C1 segment of cervical spinal cord (tissue), 14 donors: ENCODE data around the gene KDM3B.
A peak's percentile ranks its signal among the peaks of the same experiment; 100 is the strongest.
"Not testable (repeated sequence)": the region's sequence is repeated elsewhere in the genome, so short reads cannot be mapped to it uniquely, and the experiment has no call there.

ENCODE experiments used
- DNase-seq, 14 donors: peaks; one replicate each; lab custom pipeline; 2025; lab: John Stamatoyannopoulos, UW

KDM3B gene, protein sequence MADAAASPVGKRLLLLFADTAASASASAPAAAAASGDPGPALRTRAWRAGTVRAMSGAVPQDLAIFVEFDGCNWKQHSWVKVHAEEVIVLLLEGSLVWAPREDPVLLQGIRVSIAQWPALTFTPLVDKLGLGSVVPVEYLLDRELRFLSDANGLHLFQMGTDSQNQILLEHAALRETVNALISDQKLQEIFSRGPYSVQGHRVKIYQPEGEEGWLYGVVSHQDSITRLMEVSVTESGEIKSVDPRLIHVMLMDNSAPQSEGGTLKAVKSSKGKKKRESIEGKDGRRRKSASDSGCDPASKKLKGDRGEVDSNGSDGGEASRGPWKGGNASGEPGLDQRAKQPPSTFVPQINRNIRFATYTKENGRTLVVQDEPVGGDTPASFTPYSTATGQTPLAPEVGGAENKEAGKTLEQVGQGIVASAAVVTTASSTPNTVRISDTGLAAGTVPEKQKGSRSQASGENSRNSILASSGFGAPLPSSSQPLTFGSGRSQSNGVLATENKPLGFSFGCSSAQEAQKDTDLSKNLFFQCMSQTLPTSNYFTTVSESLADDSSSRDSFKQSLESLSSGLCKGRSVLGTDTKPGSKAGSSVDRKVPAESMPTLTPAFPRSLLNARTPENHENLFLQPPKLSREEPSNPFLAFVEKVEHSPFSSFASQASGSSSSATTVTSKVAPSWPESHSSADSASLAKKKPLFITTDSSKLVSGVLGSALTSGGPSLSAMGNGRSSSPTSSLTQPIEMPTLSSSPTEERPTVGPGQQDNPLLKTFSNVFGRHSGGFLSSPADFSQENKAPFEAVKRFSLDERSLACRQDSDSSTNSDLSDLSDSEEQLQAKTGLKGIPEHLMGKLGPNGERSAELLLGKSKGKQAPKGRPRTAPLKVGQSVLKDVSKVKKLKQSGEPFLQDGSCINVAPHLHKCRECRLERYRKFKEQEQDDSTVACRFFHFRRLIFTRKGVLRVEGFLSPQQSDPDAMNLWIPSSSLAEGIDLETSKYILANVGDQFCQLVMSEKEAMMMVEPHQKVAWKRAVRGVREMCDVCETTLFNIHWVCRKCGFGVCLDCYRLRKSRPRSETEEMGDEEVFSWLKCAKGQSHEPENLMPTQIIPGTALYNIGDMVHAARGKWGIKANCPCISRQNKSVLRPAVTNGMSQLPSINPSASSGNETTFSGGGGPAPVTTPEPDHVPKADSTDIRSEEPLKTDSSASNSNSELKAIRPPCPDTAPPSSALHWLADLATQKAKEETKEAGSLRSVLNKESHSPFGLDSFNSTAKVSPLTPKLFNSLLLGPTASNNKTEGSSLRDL (N-terminal part only)

GRCh38 chr5:138352071-138352721 lies at the start of gene KDM3B:
Gene KDM3B, plus strand, starts transcription at chr5:138352685. Its CDS starts 111 bp downstream, at chr5:138352796.
- DNase-seq: peak in 9 of 14 donors; percentile 46 to 88 (median 62)

DNA sequence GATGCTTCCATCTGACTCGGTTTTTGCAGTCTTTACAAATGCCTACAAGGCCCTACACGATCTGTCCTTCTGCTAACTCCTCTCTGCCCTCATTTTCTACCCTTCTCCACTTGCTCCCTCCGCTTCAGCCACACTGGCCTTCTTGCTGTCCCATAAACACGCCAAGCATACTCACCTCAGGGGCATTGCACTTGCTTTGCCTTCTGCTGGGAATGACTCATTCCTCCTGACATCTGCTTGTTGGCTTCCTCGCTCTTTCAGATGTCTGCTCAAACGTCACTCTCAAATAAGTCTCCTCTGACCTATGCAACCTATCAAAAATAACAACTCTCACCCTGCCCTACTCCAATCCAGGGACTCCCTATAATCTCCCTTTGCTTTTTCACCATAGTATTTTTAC lies 49.1 kb upstream of the KDM3B start:
- peak in 1 of 14 donors; percentile 53 for DNase-seq

DNA sequence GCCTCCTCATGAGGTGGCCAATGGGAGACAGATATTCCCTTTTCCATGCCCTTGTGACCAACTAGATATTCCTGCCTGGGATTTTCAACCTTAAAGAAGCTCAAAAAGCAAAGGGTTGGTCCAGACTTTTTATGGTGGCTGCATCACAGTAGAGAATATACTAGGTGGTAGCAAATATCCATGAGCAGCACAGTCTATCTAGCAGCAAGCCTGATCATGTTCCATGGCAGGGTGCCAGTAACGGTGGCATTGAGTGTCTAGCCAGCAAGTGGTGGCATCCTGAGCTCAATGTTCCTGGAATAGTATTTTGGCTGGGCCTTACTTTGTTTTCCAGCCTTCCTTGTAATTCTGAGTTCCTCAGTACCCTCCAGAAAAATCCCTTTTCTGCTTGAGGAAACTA lies 46.7 kb upstream of the KDM3B start:
- DNase-seq: peak in 3 of 14 donors; percentile 3 to 90 (median 20)

- DNase-seq: no peak
Observed at GRCh38 chr5:138315751-138316278, 36.7 kb upstream of the KDM3B start.

DNA sequence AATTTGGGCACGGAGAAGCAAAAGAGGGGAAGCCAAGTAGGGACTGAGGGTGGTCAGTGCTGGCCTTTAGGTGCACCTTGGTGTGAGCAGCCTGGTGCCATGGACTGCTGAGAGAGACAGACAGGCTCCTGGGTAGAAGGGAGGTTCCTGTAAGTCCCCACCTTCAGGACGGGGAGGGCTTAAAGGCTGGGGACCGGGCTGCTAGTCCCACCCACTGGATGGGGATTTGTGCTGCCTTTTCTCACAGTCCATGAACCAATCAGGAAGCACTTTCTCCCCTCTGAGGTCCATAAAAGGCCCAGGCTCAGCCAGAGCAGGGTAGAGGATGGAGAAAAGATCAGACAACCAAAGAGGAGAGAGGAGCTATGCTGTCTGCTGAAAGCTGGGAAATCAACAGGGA lies 36.1 kb upstream of the KDM3B start:
- DNase-seq: no peak

DNA sequence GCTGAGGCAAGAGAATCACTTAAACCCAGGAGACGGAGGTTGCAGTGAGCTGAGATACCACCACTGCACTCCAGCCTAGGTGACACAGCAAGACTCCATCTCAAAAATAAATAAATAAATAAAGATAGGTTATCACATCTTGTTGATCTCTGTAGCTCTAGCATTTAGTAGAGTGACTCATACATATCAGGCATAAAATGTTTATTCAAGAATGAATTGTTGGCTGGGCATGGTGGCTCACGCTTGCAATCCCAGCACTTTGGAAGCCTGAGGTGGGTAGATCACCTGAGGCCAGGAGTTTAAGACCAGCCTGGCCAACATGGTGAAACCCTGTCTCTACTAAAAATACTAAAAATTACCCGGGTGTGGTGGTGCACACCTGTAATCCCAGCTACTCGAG lies 34.3 kb upstream of the KDM3B start:
- not testable (repeated sequence) for DNase-seq

- DNase-seq: no peak
Observed at GRCh38 chr5:138330813-138331448, 21.6 kb upstream of the KDM3B start.

DNA sequence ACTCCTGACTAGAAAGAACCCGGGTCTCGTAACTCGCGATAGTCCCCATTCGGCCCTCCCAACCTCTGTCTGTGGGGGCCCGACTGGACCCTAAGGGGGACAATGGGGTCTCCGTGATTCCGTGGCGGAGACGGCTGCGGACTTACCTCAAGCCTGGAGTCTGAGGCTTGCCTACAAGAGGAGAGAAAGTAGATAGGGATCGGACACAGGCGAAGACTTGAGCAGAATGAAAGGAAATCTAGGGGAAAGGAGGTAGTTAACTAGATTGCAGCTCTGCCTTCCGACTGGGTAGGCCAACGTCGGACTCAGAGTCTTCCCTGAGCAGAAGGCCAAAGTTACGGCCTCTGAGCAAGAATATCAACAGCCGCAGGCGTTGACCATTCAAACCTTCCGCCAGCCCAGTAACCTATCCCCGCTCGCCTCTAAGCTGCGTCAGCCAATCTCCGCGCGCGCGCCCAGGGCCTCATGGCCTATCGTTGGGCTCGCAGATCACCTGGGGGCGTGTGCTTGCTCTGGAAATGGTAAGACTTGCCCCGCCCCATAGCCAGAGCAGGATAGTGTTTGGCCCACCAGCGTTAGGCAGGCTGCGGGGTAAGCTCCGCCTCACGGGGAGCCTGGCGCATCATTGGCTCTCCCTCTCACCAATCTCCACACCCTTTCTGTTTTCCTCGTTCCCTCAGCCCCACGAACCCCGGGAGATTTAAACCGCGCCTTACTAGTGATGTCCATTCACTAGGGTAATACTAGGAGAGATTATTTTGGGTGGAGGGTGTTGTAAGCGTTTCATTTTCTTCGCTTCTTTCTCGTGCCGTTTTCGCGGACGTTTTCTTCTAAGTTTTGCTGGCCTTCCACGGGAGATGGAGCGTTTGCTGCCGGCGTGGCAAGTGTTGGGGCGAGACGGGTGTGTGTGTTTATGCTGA lies 20.8 kb upstream of the KDM3B start, which contains the start of gene CDC25C:
TSS of gene CDC25C (minus strand) at position 356 of the 920 bp plus-strand sequence. CDS start 624 bp downstream, outside the sequence.
- peak; percentile 47 to 98 (median 91) for DNase-seq

DNA sequence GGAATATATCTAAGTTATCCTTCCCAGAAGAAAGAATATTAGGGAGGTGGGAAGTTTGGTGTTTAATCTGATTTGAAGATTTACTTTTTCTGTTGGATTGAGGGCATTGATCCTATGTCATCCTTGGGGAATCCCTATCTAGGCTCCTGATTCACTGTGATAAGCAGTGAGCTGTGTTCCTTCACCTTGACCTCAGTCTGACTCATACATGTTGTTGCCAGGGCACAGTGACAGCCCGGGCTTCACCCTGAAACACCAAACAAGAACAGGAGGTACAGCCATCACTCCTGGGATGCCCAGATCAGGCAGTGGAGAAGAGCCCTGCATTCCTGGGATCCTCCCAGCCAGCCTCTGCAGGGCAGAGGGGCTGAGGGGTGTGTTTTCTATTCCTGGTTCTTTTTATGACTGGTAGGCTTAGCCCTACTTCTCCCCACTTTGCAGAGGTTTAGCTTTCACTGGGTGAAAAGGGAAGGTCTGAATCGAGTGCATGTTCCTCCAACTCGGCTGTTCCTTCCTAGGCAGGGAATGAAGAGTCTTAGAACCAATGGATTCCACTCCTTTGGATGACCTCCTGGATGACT lies 17.5 kb upstream of the KDM3B start:
- no peak for DNase-seq

GRCh38 chr5:138336952-138337684 lies 15.4 kb upstream of the KDM3B start:
- peak in 2 of 14 donors; percentile 90 to 92 for DNase-seq

DNA sequence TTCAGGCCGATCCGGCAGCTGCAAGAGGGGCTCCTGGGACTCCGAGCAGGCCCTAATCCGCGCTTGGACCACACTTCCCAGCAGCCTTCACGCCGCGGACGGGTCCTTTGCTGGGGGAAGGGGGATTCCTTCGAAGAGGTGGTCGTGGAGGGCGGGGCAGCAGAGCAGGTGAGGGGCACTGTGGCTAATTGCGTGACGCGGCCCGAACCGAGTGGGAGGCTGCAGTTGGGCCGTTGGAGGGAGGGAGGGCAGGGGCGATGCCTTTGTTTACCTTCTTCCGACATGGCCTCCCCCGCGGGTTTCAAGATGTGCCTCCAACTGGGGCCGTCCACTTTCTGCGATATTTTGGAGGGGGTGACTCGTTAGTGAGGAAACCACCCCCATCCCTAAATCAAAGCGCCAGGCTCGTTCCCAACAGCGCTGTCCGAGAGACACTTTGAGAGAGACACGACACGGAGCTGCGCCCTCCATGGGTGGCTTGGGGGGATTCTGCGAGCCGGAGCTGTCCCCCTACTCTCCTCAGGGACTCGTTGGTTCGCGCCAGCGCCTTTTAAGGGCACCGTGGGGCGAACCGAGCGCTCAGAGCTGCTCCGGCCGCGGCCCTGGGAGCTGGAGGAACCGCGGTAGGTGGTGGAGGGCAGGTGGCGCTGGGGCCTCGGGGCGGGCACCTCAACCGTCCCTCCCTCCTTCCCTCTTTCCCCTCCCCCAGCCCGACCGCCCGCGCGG lies 14.6 kb upstream of the KDM3B start, which contains the start of gene FAM53C:
TSS of gene FAM53C (plus strand) at position 582 of the 726 bp plus-strand sequence. CDS start 3,070 bp downstream, outside the sequence.
- peak; percentile 71 to 99 (median 96) for DNase-seq

GRCh38 chr5:138338411-138339090 lies 13.9 kb upstream of the KDM3B start:
- peak in 5 of 14 donors; percentile 24 to 57 (median 48) for DNase-seq

GRCh38 chr5:138339091-138339456 lies 13.4 kb upstream of the KDM3B start:
- DNase-seq: peak in 4 of 14 donors; percentile 24 to 50 (median 30)

- peak in 1 of 14 donors; percentile 50 for DNase-seq
Observed at GRCh38 chr5:138339464-138339863, 13.0 kb upstream of the KDM3B start.

GRCh38 chr5:138340008-138340407 lies 12.5 kb upstream of the KDM3B start:
- DNase-seq: no peak

DNA sequence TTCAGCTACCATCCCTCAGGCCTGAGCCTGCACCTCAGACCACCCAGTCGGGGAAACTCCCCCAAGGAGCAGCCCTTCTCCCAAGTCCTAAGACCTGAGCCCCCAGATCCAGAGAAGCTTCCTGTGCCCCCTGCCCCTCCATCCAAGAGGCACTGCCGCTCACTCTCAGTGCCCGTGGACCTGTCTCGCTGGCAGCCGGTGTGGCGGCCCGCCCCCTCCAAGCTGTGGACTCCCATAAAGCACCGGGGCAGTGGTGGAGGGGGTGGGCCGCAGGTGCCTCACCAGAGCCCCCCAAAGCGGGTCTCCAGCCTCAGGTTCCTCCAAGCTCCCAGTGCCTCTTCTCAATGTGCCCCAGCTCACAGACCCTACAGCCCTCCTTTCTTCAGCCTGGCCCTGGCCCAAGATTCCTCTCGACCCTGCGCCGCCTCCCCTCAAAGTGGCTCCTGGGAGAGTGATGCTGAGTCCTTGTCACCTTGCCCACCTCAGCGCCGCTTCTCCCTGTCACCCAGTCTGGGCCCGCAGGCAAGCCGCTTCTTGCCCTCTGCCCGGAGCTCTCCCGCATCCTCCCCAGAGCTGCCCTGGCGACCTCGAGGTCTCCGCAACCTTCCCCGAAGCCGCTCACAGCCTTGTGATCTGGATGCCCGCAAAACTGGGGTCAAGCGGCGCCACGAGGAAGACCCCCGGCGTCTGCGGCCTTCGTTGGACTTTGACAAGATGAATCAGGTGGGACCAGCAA lies 7.4 kb upstream of the KDM3B start:
- no peak for DNase-seq
